KBM-7 (cell line): ENCODE results near the gene CDC34.
"Not testable (repeated sequence)": the region's sequence is repeated elsewhere in the genome, so short reads cannot be mapped to it uniquely, and the experiment has no call there.

ENCODE experiments used
- DNase-seq: peaks from one replicate; pipeline ENCODE4 v3.0.0-alpha.2; 2015
- in situ Hi-C: fragments of 300-500 bp; cut with MboI; formaldehyde crosslinking; loops from 2 replicates; pipeline ENCODE4 v1.14.3; 2020; ENCODE audit warnings: low sequenced_read_pairs, low pct_unique_long_range_greater_than_20kb, mixed read lengths

Gene CDC34

GRCh38 chr19:582497-583197, 51.1 kb downstream of the CDC34 start:
- no peak for DNase-seq
- in situ Hi-C loops = no loop called here

- in situ Hi-C loops = no loop called here
- no peak for DNase-seq
Observed at GRCh38 chr19:583198-583967, 51.8 kb downstream of the CDC34 start.

GRCh38 chr19:583968-584239, 52.3 kb downstream of the CDC34 start:
- no peak for DNase-seq
- in situ Hi-C loops = no loop called here

- peak; percentile 68 for DNase-seq
Observed at GRCh38 chr19:584240-585001, 52.9 kb downstream of the CDC34 start.

GRCh38 chr19:585146-585545, 53.6 kb downstream of the CDC34 start:
- DNase-seq, in situ Hi-C loops: not testable (repeated sequence)

More at GRCh38 chr19:584240-585001, 52.9 kb downstream of the CDC34 start:
- in situ Hi-C loops = no loop called here

- DNase-seq = no peak
- in situ Hi-C loops = no loop called here
Observed at GRCh38 chr19:585551-586110, 54.1 kb downstream of the CDC34 start.

- in situ Hi-C loops = no loop called here
- DNase-seq = peak; percentile 91
Observed at GRCh38 chr19:588093-588740, 56.7 kb downstream of the CDC34 start.

GRCh38 chr19:588741-589692, 57.5 kb downstream of the CDC34 start:
- DNase-seq = no peak
- in situ Hi-C loops = no loop called here

GRCh38 chr19:589693-590395, 58.3 kb downstream of the CDC34 start, which contains the start of gene HCN2:
TSS of gene HCN2 (plus strand) at chr19:589881. CDS start at chr19:589946, 65 bp downstream.
- no peak for DNase-seq
- in situ Hi-C loops = no loop called here

- in situ Hi-C loops = no loop called here
- DNase-seq = no peak
Observed at GRCh38 chr19:590396-590745, 58.8 kb downstream of the CDC34 start.

- in situ Hi-C loops = no loop called here
- DNase-seq = no peak
Observed at GRCh38 chr19:590750-591098, 59.2 kb downstream of the CDC34 start.

- in situ Hi-C loops = no loop called here
- DNase-seq = peak; percentile 45
Observed at GRCh38 chr19:591099-591958, 59.8 kb downstream of the CDC34 start.
